Ishikawa (cell line): ENCODE results near the gene HIVEP1.

Experiments used
- CEBPB ChIP-seq: IDR thresholded peaks from 2 replicates; pipeline ENCODE4 v1.6.1; 2012
- CREB1 ChIP-seq: IDR thresholded peaks from 2 replicates; pipeline ENCODE4 v1.6.1; 2012; ENCODE audit warnings: low read depth
- EGR1 ChIP-seq: IDR thresholded peaks from 2 replicates; pipeline ENCODE4 v1.6.1; 2012
- EP300 ChIP-seq: IDR thresholded peaks from 2 replicates; pipeline ENCODE4 v1.6.1; 2012; ENCODE audit warnings: borderline replicate concordance
- FOXM1 ChIP-seq: IDR thresholded peaks from 2 replicates; pipeline ENCODE4 v1.6.1; 2012; ENCODE audit warnings: low read depth, borderline replicate concordance
- MAX ChIP-seq: IDR thresholded peaks from 2 replicates; pipeline ENCODE4 v1.6.1; 2012
- NFIC ChIP-seq: IDR thresholded peaks from 2 replicates; pipeline ENCODE4 v1.6.1; 2012
- RAD21 ChIP-seq: IDR thresholded peaks from 2 replicates; pipeline ENCODE4 v1.6.1; 2012; ENCODE audit warnings: low read depth
- REST ChIP-seq: IDR thresholded peaks from 2 replicates; pipeline ENCODE4 v1.6.1; 2012; ENCODE audit warnings: low read depth, mild to moderate bottlenecking
- TAF1 ChIP-seq: IDR thresholded peaks from 2 replicates; pipeline ENCODE4 v1.6.1; 2012; ENCODE audit warnings: low read depth, mild to moderate bottlenecking
- TCF12 ChIP-seq: IDR thresholded peaks from 2 replicates; pipeline ENCODE4 v1.6.1; 2012; ENCODE audit warnings: low read depth
- TEAD4 ChIP-seq: IDR thresholded peaks from 2 replicates; pipeline ENCODE4 v1.6.1; 2012
- USF1 ChIP-seq: IDR thresholded peaks from 2 replicates; pipeline ENCODE4 v1.6.1; 2012
- YY1 ChIP-seq: IDR thresholded peaks from 2 replicates; pipeline ENCODE4 v1.6.1; 2012; ENCODE audit warnings: low read depth
- ZBTB7A ChIP-seq: IDR thresholded peaks from 2 replicates; pipeline ENCODE4 v1.6.1; 2012; ENCODE audit warnings: low read depth

Gene HIVEP1

GRCh38 chr6:12012038-12012557 lies at the start of gene HIVEP1:
Gene HIVEP1 (plus strand): TSS chr6:12012312. CDS start chr6:12015629, 3,317 bp downstream.
- TF ChIP-seq TCF12 (no peak), ZBTB7A (no peak), REST (no peak), NFIC (no peak)

- TF ChIP-seq REST: no peak
- no peak for TF ChIP-seq YY1
- no peak for TF ChIP-seq EGR1
- TF ChIP-seq ZBTB7A: no peak
- TF ChIP-seq TAF1: no peak
- TF ChIP-seq FOXM1: no peak
- TF ChIP-seq USF1: no peak
- TF ChIP-seq TCF12: no peak
- TF ChIP-seq NFIC: no peak
- no peak for TF ChIP-seq EP300
- no peak for TF ChIP-seq TEAD4
- TF ChIP-seq CREB1: no peak
- no peak for TF ChIP-seq MAX
- no peak for TF ChIP-seq CEBPB
- no peak for TF ChIP-seq RAD21
Observed at GRCh38 chr6:11963756-11964500, 48.2 kb upstream of the HIVEP1 start.

GRCh38 chr6:11964729-11965335 lies 47.3 kb upstream of the HIVEP1 start:
- TF ChIP-seq ZBTB7A (no peak), CREB1 (no peak), RAD21 (no peak), TAF1 (no peak), EGR1 (no peak), EP300 (no peak), USF1 (no peak), MAX (no peak)

GRCh38 chr6:11965499-11965898 lies 46.6 kb upstream of the HIVEP1 start:
- TF ChIP-seq FOXM1: no peak
- no peak for TF ChIP-seq TCF12
- no peak for TF ChIP-seq RAD21
- TF ChIP-seq YY1: no peak
- no peak for TF ChIP-seq ZBTB7A
- TF ChIP-seq CEBPB: no peak
- no peak for TF ChIP-seq EP300
- no peak for TF ChIP-seq REST
- TF ChIP-seq USF1: no peak
- TF ChIP-seq TAF1: no peak
- TF ChIP-seq MAX: no peak
- TF ChIP-seq NFIC: no peak
